Spleen (tissue), 7 donors: ENCODE measurements around the gene ITPK1.

Source experiments
- CTCF ChIP-seq, 11 experiments: fragments of 200-600 bp in 7 of 11; fragments of 450-650 bp in 4 of 11; sonication (generic) in 4 of 11; IDR thresholded peaks in 8 of 11; conservative IDR thresholded peaks in 3 of 11; 1 replicate in 7 of 11; 2 replicates in 4 of 11; pipeline versions ENCODE4 v1.4.0 to v1.8.0; 2016 to 2021; ENCODE audit warnings: antibody characterized with exemption in 11 of 11, inconsistent platforms in 4 of 11, mild to moderate bottlenecking in 1 of 11
- POLR2A ChIP-seq, 3 donors: fragments of 450-650 bp; IDR thresholded peaks; one replicate each; pipeline ENCODE4 v1.5.1; 2017; ENCODE audit warnings: antibody characterized with exemption in 3 of 3, mild to moderate bottlenecking in 1 of 3
- POLR2AphosphoS5 ChIP-seq, 3 donors: sonication (generic); formaldehyde crosslinking; IDR thresholded peaks; one replicate each; pipeline ENCODE4 v1.5.1; 2017; ENCODE audit warnings: antibody characterized with exemption in 3 of 3
- donor health status: DM: no; HTN: no; CAD: no; lungs with moderate emphysema.
- donor health status: DM: no; HTN: no; CAD: no.
- donor health status: DM: no; HTN: no; CAD: no.

GRCh38 chr14:92895352-92895878 lies 220.3 kb downstream of the ITPK1 start:
- no peak for TF ChIP-seq CTCF (IDR thresholded peaks at IDR 0.05 in 8 of 11, conservative IDR thresholded peaks at IDR 0.05 in 3 of 11)
- no peak for TF ChIP-seq POLR2A (IDR thresholded peaks at IDR 0.05)
- TF ChIP-seq POLR2AphosphoS5 (IDR thresholded peaks at IDR 0.05) = no peak
